IMR-90 (cell line): Measurements from ENCODE around the gene BLMH.

ENCODE experiments used
- BHLHE40 ChIP-seq: fragments of 150-350 bp; IDR thresholded peaks from 2 replicates; pipeline ENCODE4 v1.6.1; 2016; ENCODE audit warnings: mild to moderate bottlenecking, low read depth, low read length
- CEBPB ChIP-seq: IDR thresholded peaks from 2 replicates; pipeline ENCODE4 v1.6.1; 2012; ENCODE audit warnings: low read depth, low read length, improper control_type of control experiment
- CHD1 ChIP-seq: IDR thresholded peaks from 2 replicates; pipeline ENCODE4 v1.6.1; 2012; ENCODE audit warnings: low read depth, low read length, improper control_type of control experiment
- FOS ChIP-seq: fragments of 150-350 bp; IDR thresholded peaks from 2 replicates; pipeline ENCODE4 v1.6.1; 2016; ENCODE audit warnings: low read depth, low read length
- MAFK ChIP-seq: IDR thresholded peaks from 2 replicates; pipeline ENCODE4 v1.6.1; 2012; ENCODE audit warnings: low read depth, low read length, improper control_type of control experiment
- MXI1 ChIP-seq: IDR thresholded peaks from 2 replicates; pipeline ENCODE4 v1.6.1; 2012; ENCODE audit warnings: low read depth, mild to moderate bottlenecking, low read length, moderate library complexity, borderline replicate concordance
- POLR2A ChIP-seq: IDR thresholded peaks from 2 replicates; pipeline ENCODE4 v1.6.1; 2012; ENCODE audit warnings: mild to moderate bottlenecking, low read depth, low read length
- RAD21 ChIP-seq: IDR thresholded peaks from 2 replicates; pipeline ENCODE4 v1.6.1; 2012; ENCODE audit warnings: low read length, improper control_type of control experiment
- RFX5 ChIP-seq: IDR thresholded peaks from 2 replicates; pipeline ENCODE4 v1.8.0; 2012; ENCODE audit warnings: low read depth, mild to moderate bottlenecking, low read length, moderate library complexity
- SMC3 ChIP-seq: fragments of 150-350 bp; IDR thresholded peaks from 2 replicates; pipeline ENCODE4 v1.6.1; 2016; ENCODE audit warnings: low read depth, mild to moderate bottlenecking, antibody characterized with exemption, low read length, moderate library complexity
- TF ChIP-seq, protein P1 (sequence below): conservative IDR thresholded peaks from 2 replicates; pipeline ENCODE4 v1.5.1; 2012; ENCODE audit warnings: mild to moderate bottlenecking, low read depth, low read length, improper control_type of control experiment
- TF ChIP-seq, protein P2 (sequence below): fragments of 150-350 bp; IDR thresholded peaks from 2 replicates; pipeline ENCODE4 v1.6.1; 2017; ENCODE audit warnings: mild to moderate bottlenecking, antibody characterized with exemption, low read length, low read depth

DNA sequence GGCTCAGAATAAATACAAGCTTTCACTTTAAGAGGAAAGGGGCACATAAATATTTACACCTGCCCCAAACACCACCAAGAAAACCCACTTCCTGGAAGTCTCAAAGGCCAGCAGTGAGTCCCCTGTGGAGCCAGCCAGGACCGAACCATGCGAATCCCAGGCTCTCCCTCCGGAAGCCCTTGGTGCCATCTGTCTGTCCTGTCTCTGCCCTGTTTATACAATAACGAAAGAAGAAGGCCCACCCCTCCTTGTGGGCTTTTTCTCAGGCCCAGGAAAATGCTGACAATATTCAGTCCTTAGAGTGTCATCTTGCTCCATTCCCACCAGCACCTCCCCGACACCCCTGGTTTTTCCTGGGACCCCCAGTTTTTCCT is 52.7 kb downstream of the BLMH start:
- TF ChIP-seq, protein P1, sequence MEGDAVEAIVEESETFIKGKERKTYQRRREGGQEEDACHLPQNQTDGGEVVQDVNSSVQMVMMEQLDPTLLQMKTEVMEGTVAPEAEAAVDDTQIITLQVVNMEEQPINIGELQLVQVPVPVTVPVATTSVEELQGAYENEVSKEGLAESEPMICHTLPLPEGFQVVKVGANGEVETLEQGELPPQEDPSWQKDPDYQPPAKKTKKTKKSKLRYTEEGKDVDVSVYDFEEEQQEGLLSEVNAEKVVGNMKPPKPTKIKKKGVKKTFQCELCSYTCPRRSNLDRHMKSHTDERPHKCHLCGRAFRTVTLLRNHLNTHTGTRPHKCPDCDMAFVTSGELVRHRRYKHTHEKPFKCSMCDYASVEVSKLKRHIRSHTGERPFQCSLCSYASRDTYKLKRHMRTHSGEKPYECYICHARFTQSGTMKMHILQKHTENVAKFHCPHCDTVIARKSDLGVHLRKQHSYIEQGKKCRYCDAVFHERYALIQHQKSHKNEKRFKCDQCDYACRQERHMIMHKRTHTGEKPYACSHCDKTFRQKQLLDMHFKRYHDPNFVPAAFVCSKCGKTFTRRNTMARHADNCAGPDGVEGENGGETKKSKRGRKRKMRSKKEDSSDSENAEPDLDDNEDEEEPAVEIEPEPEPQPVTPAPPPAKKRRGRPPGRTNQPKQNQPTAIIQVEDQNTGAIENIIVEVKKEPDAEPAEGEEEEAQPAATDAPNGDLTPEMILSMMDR = no peak
- TF ChIP-seq POLR2A = no peak
- TF ChIP-seq MXI1 = no peak
- no peak for TF ChIP-seq FOS
- no peak for TF ChIP-seq CEBPB
- TF ChIP-seq RFX5 = no peak
- no peak for TF ChIP-seq MAFK
- no peak for TF ChIP-seq SMC3
- TF ChIP-seq, protein P2, sequence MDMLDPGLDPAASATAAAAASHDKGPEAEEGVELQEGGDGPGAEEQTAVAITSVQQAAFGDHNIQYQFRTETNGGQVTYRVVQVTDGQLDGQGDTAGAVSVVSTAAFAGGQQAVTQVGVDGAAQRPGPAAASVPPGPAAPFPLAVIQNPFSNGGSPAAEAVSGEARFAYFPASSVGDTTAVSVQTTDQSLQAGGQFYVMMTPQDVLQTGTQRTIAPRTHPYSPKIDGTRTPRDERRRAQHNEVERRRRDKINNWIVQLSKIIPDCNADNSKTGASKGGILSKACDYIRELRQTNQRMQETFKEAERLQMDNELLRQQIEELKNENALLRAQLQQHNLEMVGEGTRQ = no peak
- TF ChIP-seq BHLHE40 = no peak
- TF ChIP-seq CHD1 = no peak
- TF ChIP-seq RAD21 = no peak
